ENCODE results near the gene ADAMTSL4.

DNA sequence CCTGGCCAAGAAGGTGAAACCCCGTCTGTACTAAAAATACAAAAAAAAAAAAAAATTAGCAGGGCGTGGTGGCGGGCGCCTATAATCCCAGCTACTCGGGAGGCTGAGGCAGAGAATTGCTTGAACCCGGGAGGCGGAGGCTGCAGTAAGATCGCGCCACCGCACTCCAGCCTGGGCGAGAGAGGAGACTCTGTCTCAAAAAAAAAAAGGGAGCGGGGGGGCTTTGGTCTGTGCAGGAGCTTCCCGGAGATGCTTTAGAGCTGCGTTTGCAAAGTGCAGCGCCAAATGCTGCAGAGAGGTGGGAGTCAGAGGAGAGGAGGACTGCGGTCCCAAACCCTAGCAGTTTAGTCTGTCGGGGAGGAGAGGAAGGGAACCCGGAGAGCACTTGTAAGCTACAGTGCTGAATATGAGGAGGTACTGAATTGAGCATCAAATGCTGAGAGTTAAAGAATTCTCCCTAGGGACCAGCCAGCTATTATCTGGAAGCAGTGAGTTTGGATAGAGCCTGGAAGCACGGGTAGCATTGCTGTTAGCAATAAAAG lies 33.1 kb upstream of the ADAMTSL4 start:
- no peak for TF ChIP-seq POLR2A (IDR thresholded peaks at IDR 0.05)
- TF ChIP-seq, protein P1, sequence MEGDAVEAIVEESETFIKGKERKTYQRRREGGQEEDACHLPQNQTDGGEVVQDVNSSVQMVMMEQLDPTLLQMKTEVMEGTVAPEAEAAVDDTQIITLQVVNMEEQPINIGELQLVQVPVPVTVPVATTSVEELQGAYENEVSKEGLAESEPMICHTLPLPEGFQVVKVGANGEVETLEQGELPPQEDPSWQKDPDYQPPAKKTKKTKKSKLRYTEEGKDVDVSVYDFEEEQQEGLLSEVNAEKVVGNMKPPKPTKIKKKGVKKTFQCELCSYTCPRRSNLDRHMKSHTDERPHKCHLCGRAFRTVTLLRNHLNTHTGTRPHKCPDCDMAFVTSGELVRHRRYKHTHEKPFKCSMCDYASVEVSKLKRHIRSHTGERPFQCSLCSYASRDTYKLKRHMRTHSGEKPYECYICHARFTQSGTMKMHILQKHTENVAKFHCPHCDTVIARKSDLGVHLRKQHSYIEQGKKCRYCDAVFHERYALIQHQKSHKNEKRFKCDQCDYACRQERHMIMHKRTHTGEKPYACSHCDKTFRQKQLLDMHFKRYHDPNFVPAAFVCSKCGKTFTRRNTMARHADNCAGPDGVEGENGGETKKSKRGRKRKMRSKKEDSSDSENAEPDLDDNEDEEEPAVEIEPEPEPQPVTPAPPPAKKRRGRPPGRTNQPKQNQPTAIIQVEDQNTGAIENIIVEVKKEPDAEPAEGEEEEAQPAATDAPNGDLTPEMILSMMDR (IDR thresholded peaks at IDR 0.05 in 8 of 11, conservative IDR thresholded peaks at IDR 0.05 in 3 of 11), result peak in 1 of 11 experiments; percentile 0

Measured in spleen (tissue), 7 donors.